Measurements from ENCODE around the gene ARL16.
A peak's percentile ranks its signal among the peaks of the same experiment; 100 is the strongest.

Gene ARL16

GRCh38 chr17:81717049-81717765 lies 33.6 kb upstream of the ARL16 start:
- Histone ChIP-seq H3K36me3 (ENCODE audit: control insufficient read depth, insufficient read depth, low read length) (peaks cover 36% of the 10 kb centered on the region), H3K9ac (ENCODE audit: low read depth, low read length) (no peak overlapping the region), H3K4me3 (ENCODE audit: low read depth, low read length) (no peak overlapping the region), H3K4me1 (ENCODE audit: control insufficient read depth, insufficient read depth, low read length) (peaks cover 7% of the 10 kb centered on the region), H3K27me3 (ENCODE audit: control insufficient read depth, insufficient read depth, low read length) (no peaks in the 10 kb centered on the region), H3K9me3 (ENCODE audit: control insufficient read depth, insufficient read depth, low read length) (no peaks in the 10 kb centered on the region)

GRCh38 chr17:81716674-81716996 lies 33.0 kb upstream of the ARL16 start:
- Histone ChIP-seq H3K4me3 (ENCODE audit: low read depth, low read length) (no peak overlapping the region), H3K36me3 (ENCODE audit: control insufficient read depth, insufficient read depth, low read length) (peaks cover 36% of the 10 kb centered on the region), H3K4me1 (ENCODE audit: control insufficient read depth, insufficient read depth, low read length) (peaks cover 7% of the 10 kb centered on the region), H3K9me3 (ENCODE audit: control insufficient read depth, insufficient read depth, low read length) (no peaks in the 10 kb centered on the region), H3K27me3 (ENCODE audit: control insufficient read depth, insufficient read depth, low read length) (no peaks in the 10 kb centered on the region), H3K9ac (ENCODE audit: low read depth, low read length) (no peak overlapping the region)

- Histone ChIP-seq H3K4me1 (ENCODE audit: control insufficient read depth, insufficient read depth, low read length) (peaks cover 5% of the 10 kb centered on the region), H3K27me3 (ENCODE audit: control insufficient read depth, insufficient read depth, low read length) (no peaks in the 10 kb centered on the region), H3K9ac (ENCODE audit: low read depth, low read length) (no peak overlapping the region), H3K36me3 (ENCODE audit: control insufficient read depth, insufficient read depth, low read length) (peaks cover 36% of the 10 kb centered on the region), H3K4me3 (ENCODE audit: low read depth, low read length) (no peak overlapping the region), H3K9me3 (ENCODE audit: control insufficient read depth, insufficient read depth, low read length) (no peaks in the 10 kb centered on the region)
Measured at GRCh38 chr17:81715872-81716673, 32.5 kb upstream of the ARL16 start.

- Histone ChIP-seq H3K4me1 (ENCODE audit: control insufficient read depth, insufficient read depth, low read length) (peaks cover 2% of the 10 kb centered on the region), H3K4me3 (ENCODE audit: low read depth, low read length) (no peak overlapping the region), H3K36me3 (ENCODE audit: control insufficient read depth, insufficient read depth, low read length) (peaks cover 36% of the 10 kb centered on the region)
Measured at GRCh38 chr17:81715107-81715871, 31.7 kb upstream of the ARL16 start.

DNA sequence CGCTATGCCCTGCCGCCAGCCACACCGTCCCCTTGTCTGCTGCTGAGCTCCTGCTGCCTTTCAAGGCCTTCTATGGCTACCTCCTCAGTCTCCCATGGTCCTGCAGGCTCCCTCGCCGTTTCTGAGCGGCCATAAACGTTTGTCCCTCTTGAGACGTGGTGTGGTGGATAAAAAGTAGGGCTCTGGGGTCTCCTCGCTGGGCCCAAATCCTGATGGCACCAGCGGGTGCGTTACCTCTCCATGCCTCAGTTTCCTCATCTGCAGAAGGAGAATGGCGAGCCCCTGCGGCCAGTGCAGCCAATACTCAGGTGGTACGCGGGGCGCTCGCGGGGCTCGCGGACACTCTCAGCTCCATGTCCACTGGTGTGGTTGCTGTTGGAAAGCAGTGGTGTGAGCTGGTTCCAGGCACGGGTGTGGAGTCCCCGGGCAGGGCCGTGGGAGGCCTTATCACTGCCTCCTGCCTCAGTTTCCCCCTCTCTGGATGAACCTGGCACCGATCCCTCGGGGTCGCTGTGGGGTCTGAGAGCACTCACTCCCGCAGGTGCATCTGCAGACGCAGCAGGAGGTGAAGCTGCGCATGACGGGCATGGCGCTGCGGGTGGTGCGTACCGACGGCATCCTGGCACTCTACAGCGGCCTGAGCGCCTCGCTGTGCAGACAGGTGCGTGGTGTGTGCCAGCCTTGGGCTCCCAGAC lies 31.0 kb upstream of the ARL16 start:
- H3K9me3 ChIP-seq (ENCODE audit: control insufficient read depth, insufficient read depth, low read length): no peaks in the 10 kb centered on the region
- H3K4me1 ChIP-seq (ENCODE audit: control insufficient read depth, insufficient read depth, low read length): peaks cover 2% of the 10 kb centered on the region
- H3K27me3 ChIP-seq (ENCODE audit: control insufficient read depth, insufficient read depth, low read length): no peaks in the 10 kb centered on the region
- peaks cover 35% of the 10 kb centered on the region for H3K36me3 ChIP-seq (ENCODE audit: control insufficient read depth, insufficient read depth, low read length)
- no peak overlapping the region for H3K9ac ChIP-seq (ENCODE audit: low read depth, low read length)
- H3K4me3 ChIP-seq (ENCODE audit: low read depth, low read length): no peak overlapping the region

More at GRCh38 chr17:81715107-81715871, 31.7 kb upstream of the ARL16 start:
- H3K9me3 ChIP-seq (ENCODE audit: control insufficient read depth, insufficient read depth, low read length): no peaks in the 10 kb centered on the region
- no peaks in the 10 kb centered on the region for H3K27me3 ChIP-seq (ENCODE audit: control insufficient read depth, insufficient read depth, low read length)
- H3K9ac ChIP-seq (ENCODE audit: low read depth, low read length): no peak overlapping the region

DNA sequence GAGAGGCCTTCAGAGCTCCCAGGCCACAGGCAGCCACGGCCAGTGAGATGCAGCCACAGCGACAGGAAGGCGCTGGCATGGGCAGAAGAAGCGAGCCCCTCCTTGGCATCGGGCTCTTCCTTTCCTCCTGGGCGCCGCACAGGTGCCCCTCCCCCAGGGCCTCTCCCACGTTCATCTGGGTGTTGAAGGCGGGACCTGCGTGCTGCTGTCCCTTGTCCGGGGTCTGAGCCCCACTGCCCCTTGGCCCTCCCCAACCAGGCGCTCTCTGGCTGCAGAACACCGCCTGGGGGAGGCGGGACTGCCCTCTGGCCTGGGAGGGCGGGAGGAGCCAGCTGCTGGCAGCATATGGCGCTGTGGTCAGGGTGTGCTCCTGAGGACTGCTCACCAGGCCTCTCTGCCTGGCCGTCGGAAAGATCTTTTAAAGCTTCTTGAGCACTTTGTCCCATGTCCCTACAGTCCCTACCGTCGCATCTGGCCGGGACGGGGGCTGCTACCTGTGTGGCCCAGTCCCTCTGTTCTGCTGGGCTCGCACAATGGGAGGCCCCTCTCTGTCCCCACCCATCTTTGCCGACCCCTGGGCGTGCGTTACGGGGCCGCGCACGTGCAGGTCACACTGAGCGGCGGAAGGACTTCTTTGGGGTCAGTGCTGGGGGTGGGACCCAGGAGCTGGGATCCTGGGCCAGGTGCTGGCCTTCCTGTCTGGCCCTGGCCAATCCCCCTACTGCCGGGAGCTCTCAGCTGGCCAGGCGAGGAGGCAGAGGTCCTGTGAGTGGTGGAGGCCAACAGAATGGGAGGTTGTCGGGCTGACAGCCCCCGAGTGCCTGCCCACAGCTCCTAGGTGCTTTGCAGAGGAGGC lies 30.2 kb upstream of the ARL16 start:
- Histone ChIP-seq H3K9me3 (ENCODE audit: control insufficient read depth, insufficient read depth, low read length) (no peaks in the 10 kb centered on the region), H3K4me1 (ENCODE audit: control insufficient read depth, insufficient read depth, low read length) (peaks cover 2% of the 10 kb centered on the region), H3K9ac (ENCODE audit: low read depth, low read length) (no peak overlapping the region), H3K27me3 (ENCODE audit: control insufficient read depth, insufficient read depth, low read length) (no peaks in the 10 kb centered on the region), H3K36me3 (ENCODE audit: control insufficient read depth, insufficient read depth, low read length) (peaks cover 31% of the 10 kb centered on the region), H3K4me3 (ENCODE audit: low read depth, low read length) (peak overlapping the region; percentile 48)

GRCh38 chr17:81713004-81713555 lies 29.5 kb upstream of the ARL16 start:
- Histone ChIP-seq H3K4me1 (ENCODE audit: control insufficient read depth, insufficient read depth, low read length) (peaks cover 2% of the 10 kb centered on the region), H3K9me3 (ENCODE audit: control insufficient read depth, insufficient read depth, low read length) (no peaks in the 10 kb centered on the region), H3K4me3 (ENCODE audit: low read depth, low read length) (peak overlapping the region; percentile 48), H3K9ac (ENCODE audit: low read depth, low read length) (peak overlapping the region; percentile 54), H3K27me3 (ENCODE audit: control insufficient read depth, insufficient read depth, low read length) (no peaks in the 10 kb centered on the region), H3K36me3 (ENCODE audit: control insufficient read depth, insufficient read depth, low read length) (peaks cover 33% of the 10 kb centered on the region)

- no peaks in the 10 kb centered on the region for H3K9me3 ChIP-seq (ENCODE audit: control insufficient read depth, insufficient read depth, low read length)
- peaks cover 2% of the 10 kb centered on the region for H3K4me1 ChIP-seq (ENCODE audit: control insufficient read depth, insufficient read depth, low read length)
- peak overlapping the region; percentile 54 for H3K9ac ChIP-seq (ENCODE audit: low read depth, low read length)
- H3K4me3 ChIP-seq (ENCODE audit: low read depth, low read length): peak overlapping the region; percentile 48
- no peaks in the 10 kb centered on the region for H3K27me3 ChIP-seq (ENCODE audit: control insufficient read depth, insufficient read depth, low read length)
- H3K36me3 ChIP-seq (ENCODE audit: control insufficient read depth, insufficient read depth, low read length): peaks cover 32% of the 10 kb centered on the region
Measured at GRCh38 chr17:81712468-81713003, 28.9 kb upstream of the ARL16 start.

DNA sequence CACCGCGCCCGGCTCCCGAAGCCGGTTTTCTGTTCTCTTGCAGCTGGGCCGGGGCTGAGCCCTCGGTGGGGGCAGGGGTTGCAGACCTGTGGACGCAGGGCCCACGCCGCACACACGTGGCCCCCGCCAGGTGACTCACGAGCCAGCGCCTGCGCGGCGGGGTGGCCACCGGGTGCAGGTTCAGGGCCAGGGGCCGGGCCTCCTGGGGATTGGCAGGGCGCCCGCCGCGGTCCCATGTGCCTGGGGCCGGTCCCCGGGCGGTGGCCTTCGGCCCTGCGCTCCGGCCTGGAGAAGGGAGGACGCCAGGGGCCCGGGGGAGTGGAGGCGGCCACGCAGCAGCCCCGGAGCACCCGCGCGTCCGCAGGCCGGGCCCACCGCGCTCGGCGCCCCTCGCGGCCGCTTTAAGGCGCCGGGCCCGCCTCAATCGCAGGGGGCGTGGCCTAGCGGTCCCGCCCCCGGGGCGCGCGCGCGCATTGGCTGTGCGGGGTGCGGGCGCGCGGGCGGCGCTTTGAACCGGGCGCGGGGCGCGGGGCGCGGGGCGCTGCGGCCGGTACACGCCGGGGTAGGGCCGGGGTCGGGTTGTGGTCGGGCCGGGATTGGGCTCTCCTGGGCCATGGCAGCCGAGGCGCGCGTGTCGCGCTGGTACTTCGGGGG lies 28.3 kb upstream of the ARL16 start, which contains the start of gene SLC25A10:
Gene SLC25A10 (plus strand): TSS at position 471 of the 654 bp plus-strand sequence. CDS start 143 bp downstream, at position 614.
- Histone ChIP-seq H3K9me3 (ENCODE audit: control insufficient read depth, insufficient read depth, low read length) (no peaks in the 10 kb centered on the region), H3K9ac (ENCODE audit: low read depth, low read length) (peak within 1 kb of the TSS; percentile 79), H3K27me3 (ENCODE audit: control insufficient read depth, insufficient read depth, low read length) (no peaks in the 10 kb centered on the region), H3K4me3 (ENCODE audit: low read depth, low read length) (peak within 1 kb of the TSS; percentile 65), H3K36me3 (ENCODE audit: control insufficient read depth, insufficient read depth, low read length) (peaks cover 33% of the 10 kb centered on the region), H3K4me1 (ENCODE audit: control insufficient read depth, insufficient read depth, low read length) (peaks cover 2% of the 10 kb centered on the region)

All from iPS-15b (cell line).